Superior temporal gyrus (tissue), 1 donor: ENCODE results near the gene TPST2.
"Not testable (repeated sequence)": the region's sequence is repeated elsewhere in the genome, so short reads cannot be mapped to it uniquely, and the experiment has no call there.

ENCODE experiments used
- DNase-seq: peaks from one replicate; pipeline ENCODE4 v3.0.0-alpha.2; 2016; ENCODE audit errors: extremely low spot score

TPST2 gene

GRCh38 chr22:26589845-26590736 lies at the start of gene TPST2:
TSS of gene TPST2 (minus strand) at chr22:26590132. CDS start at chr22:26541630, 48,502 bp downstream.
- peak; percentile 58 for DNase-seq

- no peak for DNase-seq
Measured at GRCh38 chr22:26636296-26636695, 46.4 kb upstream of the TPST2 start.

GRCh38 chr22:26635117-26635516 lies 45.2 kb upstream of the TPST2 start:
- no peak for DNase-seq

GRCh38 chr22:26634189-26634588 lies 44.3 kb upstream of the TPST2 start:
- no peak for DNase-seq

- no peak for DNase-seq
Measured at GRCh38 chr22:26632422-26633155, 42.7 kb upstream of the TPST2 start.

- DNase-seq, result no peak
Measured at GRCh38 chr22:26631282-26631681, 41.4 kb upstream of the TPST2 start.

GRCh38 chr22:26629988-26630761 lies 40.2 kb upstream of the TPST2 start:
- no peak for DNase-seq

- no peak for DNase-seq
Measured at GRCh38 chr22:26624803-26625202, 34.9 kb upstream of the TPST2 start.

GRCh38 chr22:26623984-26624383 lies 34.1 kb upstream of the TPST2 start:
- no peak for DNase-seq

- DNase-seq, result no peak
Measured at GRCh38 chr22:26621663-26622062, 31.7 kb upstream of the TPST2 start, which contains the start of gene CRYBA4. TSS of gene CRYBA4 (plus strand) at chr22:26621963. CDS start at chr22:26622597, 634 bp downstream.

GRCh38 chr22:26620197-26620596 lies 30.3 kb upstream of the TPST2 start:
- no peak for DNase-seq

- DNase-seq, result no peak
Measured at GRCh38 chr22:26619510-26619909, 29.6 kb upstream of the TPST2 start.

GRCh38 chr22:26618455-26618854 lies 28.5 kb upstream of the TPST2 start:
- DNase-seq, result no peak

- no peak for DNase-seq
Measured at GRCh38 chr22:26617271-26618199, 27.6 kb upstream of the TPST2 start, which contains the start of gene CRYBB1. TSS of gene CRYBB1 (minus strand) at chr22:26618027. CDS start at chr22:26616319, 1,708 bp downstream.

GRCh38 chr22:26616650-26617049 lies 26.7 kb upstream of the TPST2 start:
- DNase-seq, result no peak

GRCh38 chr22:26615830-26616435 lies 26.0 kb upstream of the TPST2 start:
- no peak for DNase-seq

- DNase-seq, result no peak
Measured at GRCh38 chr22:26615149-26615548, 25.2 kb upstream of the TPST2 start.

- no peak for DNase-seq
Measured at GRCh38 chr22:26614322-26614721, 24.4 kb upstream of the TPST2 start.

- DNase-seq, result not testable (repeated sequence)
Measured at GRCh38 chr22:26613753-26614152, 23.8 kb upstream of the TPST2 start.

- no peak for DNase-seq
Measured at GRCh38 chr22:26612652-26613051, 22.7 kb upstream of the TPST2 start.
